ENCODE measurements around the gene COL5A1. TPM values are rescaled to one million over a fixed set of nuclear protein-coding genes. Genes with fewer than 3 reads are reported as not detected.

COL5A1 gene
- total RNA-seq, 4 donors from 2014 or later = 14.0 to 23.9 (median 19.2) TPM

DNA sequence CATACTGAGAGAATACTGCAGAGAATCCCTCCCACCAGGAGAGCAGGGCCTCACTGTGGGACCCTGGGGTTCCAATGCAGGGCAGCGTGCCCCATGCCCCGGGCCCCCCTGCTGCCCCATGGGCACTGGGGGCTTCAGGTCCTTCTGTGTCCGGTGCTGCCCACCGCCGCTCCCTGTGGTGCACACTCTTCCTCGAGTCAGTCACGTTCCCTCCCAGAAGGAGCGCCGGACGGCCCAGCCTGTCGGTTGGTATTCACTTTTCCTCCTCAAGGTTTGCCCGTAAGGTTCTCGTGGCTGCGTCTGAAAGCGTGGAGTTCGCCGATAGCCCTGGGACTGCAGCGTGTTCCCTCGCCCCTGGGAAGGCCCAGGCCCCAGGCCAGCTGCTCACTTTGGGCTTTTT, 190.9 kb downstream of the COL5A1 start:
- TF ChIP-seq, protein P1, sequence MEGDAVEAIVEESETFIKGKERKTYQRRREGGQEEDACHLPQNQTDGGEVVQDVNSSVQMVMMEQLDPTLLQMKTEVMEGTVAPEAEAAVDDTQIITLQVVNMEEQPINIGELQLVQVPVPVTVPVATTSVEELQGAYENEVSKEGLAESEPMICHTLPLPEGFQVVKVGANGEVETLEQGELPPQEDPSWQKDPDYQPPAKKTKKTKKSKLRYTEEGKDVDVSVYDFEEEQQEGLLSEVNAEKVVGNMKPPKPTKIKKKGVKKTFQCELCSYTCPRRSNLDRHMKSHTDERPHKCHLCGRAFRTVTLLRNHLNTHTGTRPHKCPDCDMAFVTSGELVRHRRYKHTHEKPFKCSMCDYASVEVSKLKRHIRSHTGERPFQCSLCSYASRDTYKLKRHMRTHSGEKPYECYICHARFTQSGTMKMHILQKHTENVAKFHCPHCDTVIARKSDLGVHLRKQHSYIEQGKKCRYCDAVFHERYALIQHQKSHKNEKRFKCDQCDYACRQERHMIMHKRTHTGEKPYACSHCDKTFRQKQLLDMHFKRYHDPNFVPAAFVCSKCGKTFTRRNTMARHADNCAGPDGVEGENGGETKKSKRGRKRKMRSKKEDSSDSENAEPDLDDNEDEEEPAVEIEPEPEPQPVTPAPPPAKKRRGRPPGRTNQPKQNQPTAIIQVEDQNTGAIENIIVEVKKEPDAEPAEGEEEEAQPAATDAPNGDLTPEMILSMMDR (IDR thresholded peaks at IDR 0.05; ENCODE audit: low read depth) = no peak

DNA sequence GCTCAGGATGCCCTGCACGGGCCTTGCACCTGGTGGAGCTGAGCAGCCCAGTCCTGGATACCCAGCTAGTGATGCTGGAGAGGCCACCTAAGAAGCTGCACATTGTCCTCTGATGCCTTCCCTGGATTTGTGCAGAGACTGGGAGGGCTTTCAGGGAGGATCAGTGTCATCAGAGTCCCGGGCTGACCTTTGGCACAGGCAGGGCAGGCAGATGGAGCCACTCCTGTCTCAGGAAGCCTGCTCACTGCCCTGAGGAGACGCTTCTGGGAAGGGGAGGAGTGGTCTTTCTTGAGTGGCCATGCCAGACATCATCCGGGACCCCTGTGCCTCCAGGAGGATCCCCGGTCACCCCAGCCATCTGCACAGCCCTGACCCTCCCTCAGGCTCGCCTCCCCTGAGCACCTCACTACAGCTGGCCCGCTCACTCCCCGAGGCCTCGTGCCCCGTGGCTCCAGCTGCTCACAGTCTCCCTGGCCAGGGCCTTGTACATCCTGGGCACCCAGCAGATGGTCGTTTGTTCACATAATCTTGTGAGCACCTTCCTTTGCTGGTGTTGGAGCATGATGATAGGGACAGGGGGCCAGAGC, 191.8 kb downstream of the COL5A1 start:
- TF ChIP-seq, protein P1 (IDR thresholded peaks at IDR 0.05; ENCODE audit: low read depth) = no peak

DNA sequence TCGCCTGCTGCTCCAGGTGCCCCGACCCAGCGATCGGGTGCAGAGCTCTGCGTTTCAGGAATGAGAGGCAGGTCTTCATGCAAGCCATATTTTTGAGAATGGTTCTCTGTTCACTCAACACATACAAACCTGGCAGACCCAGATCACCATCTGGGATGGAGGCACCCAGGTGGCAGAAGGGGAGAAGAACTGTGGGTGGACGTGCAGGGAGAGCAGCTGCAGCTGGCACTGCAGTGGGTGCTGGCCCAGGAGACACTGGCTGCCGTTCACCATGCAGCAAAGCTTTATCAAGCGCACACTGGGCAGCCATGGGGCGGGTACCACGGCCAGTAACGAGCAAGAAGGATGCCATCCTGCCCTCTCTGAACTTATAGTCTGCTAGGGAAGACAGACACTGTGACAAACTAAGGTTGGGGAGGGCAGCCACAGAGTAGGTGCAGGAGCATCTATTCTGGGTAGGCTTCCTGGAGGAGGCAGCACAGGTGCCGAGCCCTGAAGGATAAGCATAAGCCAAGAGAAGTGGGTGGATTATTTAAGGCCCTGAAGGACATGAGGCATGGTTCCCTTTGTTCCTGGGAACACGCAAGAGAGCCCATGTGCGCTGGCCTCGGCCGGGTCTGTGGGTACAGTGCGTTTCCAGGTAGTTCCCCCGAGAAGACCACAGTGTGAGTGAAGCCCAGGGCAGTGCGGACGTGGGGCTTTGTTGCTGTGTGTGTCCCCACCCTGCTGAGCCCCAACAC, 192.8 kb downstream of the COL5A1 start:
- TF ChIP-seq, protein P1 (IDR thresholded peaks at IDR 0.05; ENCODE audit: low read depth) = no peak

DNA sequence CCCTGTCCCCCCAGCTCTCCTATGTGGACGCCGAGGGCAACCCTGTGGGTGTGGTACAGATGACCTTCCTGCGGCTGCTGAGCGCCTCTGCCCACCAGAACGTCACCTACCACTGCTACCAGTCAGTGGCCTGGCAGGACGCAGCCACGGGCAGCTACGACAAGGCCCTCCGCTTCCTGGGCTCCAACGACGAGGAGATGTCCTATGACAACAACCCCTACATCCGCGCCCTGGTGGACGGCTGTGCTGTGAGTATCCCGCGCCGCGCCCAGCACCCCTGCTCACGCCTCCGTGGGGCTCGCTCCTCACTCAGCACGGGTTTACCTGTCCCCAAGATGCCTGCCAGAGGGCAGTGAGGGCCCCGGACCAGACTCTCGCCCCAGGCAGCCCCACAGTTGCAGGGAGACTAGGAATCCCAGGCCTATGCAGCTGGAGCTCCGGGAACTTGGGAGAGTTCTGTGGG, 193.4 kb downstream of the COL5A1 start:
- TF ChIP-seq, protein P1 (IDR thresholded peaks at IDR 0.05; ENCODE audit: low read depth) = no peak

DNA sequence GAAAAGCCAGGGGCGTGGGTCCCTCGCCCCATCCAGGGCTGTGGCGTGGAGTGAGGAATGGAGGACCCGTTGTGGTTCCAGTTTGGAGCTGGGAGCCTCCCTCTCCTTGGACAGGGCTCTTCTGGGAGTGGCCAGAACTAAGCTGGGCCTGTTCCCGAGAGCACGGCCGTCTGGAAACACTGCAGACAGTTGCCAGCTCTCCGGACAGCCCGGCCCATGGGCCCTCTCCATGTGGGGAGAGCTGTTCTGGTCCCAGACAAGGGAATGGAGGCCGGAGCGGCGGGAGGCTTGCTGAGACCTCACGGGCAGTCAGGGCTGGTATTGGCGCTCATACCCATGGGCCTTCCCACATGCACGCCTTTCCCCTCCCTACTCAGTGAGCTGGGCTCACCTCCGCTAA, 193.8 kb downstream of the COL5A1 start:
- TF ChIP-seq, protein P1 (IDR thresholded peaks at IDR 0.05; ENCODE audit: low read depth) = no peak

DNA sequence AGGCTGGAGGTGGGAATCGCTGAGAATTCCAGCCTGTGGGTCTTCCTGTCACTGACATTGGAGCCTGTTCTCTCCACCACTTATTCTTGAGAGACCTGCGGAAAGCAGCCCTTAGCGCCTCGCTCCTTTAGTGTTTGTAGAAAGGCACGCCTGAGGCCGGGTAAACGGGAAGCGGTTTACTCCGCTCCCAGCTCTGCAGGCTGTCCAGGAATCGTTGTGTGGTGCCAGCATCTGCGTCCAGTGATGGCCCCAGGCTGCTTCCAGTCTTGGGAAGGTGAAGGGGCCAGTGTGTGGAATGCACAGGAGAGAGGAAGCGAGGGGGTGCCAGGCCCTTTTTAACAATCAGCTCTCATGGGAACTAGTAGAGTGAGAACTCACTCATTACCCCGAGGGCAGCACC, 194.4 kb downstream of the COL5A1 start:
- TF ChIP-seq, protein P1 (IDR thresholded peaks at IDR 0.05; ENCODE audit: low read depth) = no peak

DNA sequence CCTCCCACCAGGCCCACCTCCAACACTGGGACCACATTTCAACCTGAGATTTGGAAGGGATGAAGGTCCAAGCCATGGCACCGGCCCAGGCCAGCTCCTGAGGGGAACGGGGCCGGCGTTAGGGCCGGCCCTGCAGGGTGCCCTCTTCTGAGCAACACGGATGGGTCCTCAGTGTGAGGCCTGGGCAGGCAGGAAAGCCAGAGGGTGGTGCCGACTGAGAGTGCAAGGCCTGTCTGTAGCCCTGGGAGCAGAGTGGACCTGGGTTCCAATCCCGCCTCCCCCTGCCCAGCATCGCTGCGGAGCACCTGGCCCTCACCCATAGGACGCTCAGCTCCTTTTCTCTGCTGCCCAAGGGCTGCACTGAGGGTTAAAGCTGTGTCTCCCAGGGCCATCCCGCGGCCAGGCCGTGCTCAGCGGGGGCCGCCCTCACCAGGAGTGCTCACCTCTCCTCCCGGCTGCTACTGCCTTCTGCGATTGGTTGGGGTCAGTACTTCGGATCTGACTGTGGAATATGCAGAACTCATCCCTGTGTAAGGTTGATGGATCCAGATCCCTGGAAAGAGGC, 194.9 kb downstream of the COL5A1 start:
- TF ChIP-seq, protein P1 (IDR thresholded peaks at IDR 0.05; ENCODE audit: low read depth) = no peak

Data from subcutaneous adipose tissue (tissue), 4 donors.